GM18519 (cell line): ENCODE measurements around the gene GCHFR.

ENCODE experiments used
- ATAC-seq: cut with Tn5 transposase; IDR thresholded peaks from one replicate; pipeline ENCODE4 v1.9.1; 2021; ENCODE audit warnings: mild to moderate bottlenecking, moderate library complexity; ENCODE audit not compliant: unreplicated experiment, low FRiP score

Gene GCHFR

GRCh38 chr15:40763801-40764628, at the start of gene GCHFR:
TSS of gene GCHFR (plus strand) at chr15:40764068. CDS start at chr15:40764181, 113 bp downstream.
- no peak for ATAC-seq

GRCh38 chr15:40714144-40714543, 49.7 kb upstream of the GCHFR start:
- ATAC-seq: no peak

GRCh38 chr15:40716165-40716564, 47.7 kb upstream of the GCHFR start:
- ATAC-seq: no peak

GRCh38 chr15:40721701-40722100, 42.2 kb upstream of the GCHFR start:
- no peak for ATAC-seq

- no peak for ATAC-seq
Observed at GRCh38 chr15:40722354-40722753, 41.5 kb upstream of the GCHFR start.

- no peak for ATAC-seq
Observed at GRCh38 chr15:40722934-40723333, 40.9 kb upstream of the GCHFR start.

- ATAC-seq: no peak
Observed at GRCh38 chr15:40723919-40724318, 39.9 kb upstream of the GCHFR start.

- no peak for ATAC-seq
Observed at GRCh38 chr15:40731034-40731433, 32.8 kb upstream of the GCHFR start.

GRCh38 chr15:40736575-40736974, 27.3 kb upstream of the GCHFR start:
- no peak for ATAC-seq

- no peak for ATAC-seq
Observed at GRCh38 chr15:40737048-40737447, 26.8 kb upstream of the GCHFR start.

- no peak for ATAC-seq
Observed at GRCh38 chr15:40739047-40739446, 24.8 kb upstream of the GCHFR start.

GRCh38 chr15:40739854-40740253, 24.0 kb upstream of the GCHFR start:
- no peak for ATAC-seq

- ATAC-seq: no peak
Observed at GRCh38 chr15:40743485-40743901, 20.4 kb upstream of the GCHFR start.

- no peak for ATAC-seq
Observed at GRCh38 chr15:40743921-40744814, 19.7 kb upstream of the GCHFR start.

- ATAC-seq: no peak
Observed at GRCh38 chr15:40744815-40745152, 19.1 kb upstream of the GCHFR start.

GRCh38 chr15:40746916-40747418, 16.9 kb upstream of the GCHFR start:
- ATAC-seq: no peak

- no peak for ATAC-seq
Observed at GRCh38 chr15:40747685-40748631, 15.9 kb upstream of the GCHFR start.

- no peak for ATAC-seq
Observed at GRCh38 chr15:40749151-40749630, 14.7 kb upstream of the GCHFR start.

- no peak for ATAC-seq
Observed at GRCh38 chr15:40750885-40751284, 13.0 kb upstream of the GCHFR start.

- ATAC-seq: no peak
Observed at GRCh38 chr15:40751745-40752144, 12.1 kb upstream of the GCHFR start.
